Measurements from ENCODE around the gene MEIS2. TPM values are rescaled to one million over a fixed set of nuclear protein-coding genes. Genes with fewer than 3 reads are reported as not detected.

The MEIS2 gene
- total and polyA plus RNA-seq, 2 of the 13 experiments (the other 11 are each of a cell fraction or from before 2014, with no cell fraction given) = 10.7 to 12.4 TPM

GRCh38 chr15:36841193-36841592 lies 259.2 kb downstream of the MEIS2 start (continued):
- TF ChIP-seq ZNF350 (CRISPR knock-in tag; IDR thresholded peaks at IDR 0.05; ENCODE audit: borderline replicate concordance, low read depth) (no peak), ZNF597 (CRISPR knock-in tag; IDR thresholded peaks at IDR 0.05) (no peak), SAFB2 (CRISPR knock-in tag; IDR thresholded peaks at IDR 0.05; ENCODE audit: borderline replicate concordance, low read depth) (no peak), MYNN (CRISPR knock-in tag; IDR thresholded peaks at IDR 0.05; ENCODE audit: low read depth) (no peak), ZNF446 (CRISPR knock-in tag; IDR thresholded peaks at IDR 0.05) (no peak), POLR2AphosphoS2 (IDR thresholded peaks at IDR 0.05; ENCODE audit: low read depth, low read length) (no peak), TRIM22 (IDR thresholded peaks at IDR 0.05) (no peak)

Small RNA genes lying within 50 kb of the gene (microRNA-seq; reads per million reads assigned to microRNA genes)
- not detected for gene MIR8063

Small RNA genes lying within 50 kb of the gene (small RNA-seq; reads per million reads assigned to genes)
- gene MIR8063 (ENCODE audit: insufficient read depth in 2 of 3, insufficient read length in 3 of 3, low read depth in 2 of 3, low replicate concordance in 1 of 3) = 0 reads per million in 3 experiments
- 0 reads per million in 3 experiments for gene RF00012 (ENCODE audit: insufficient read depth in 2 of 3, insufficient read length in 3 of 3, low read depth in 2 of 3, low replicate concordance in 1 of 3)
- gene RF00019 (ENCODE audit: insufficient read depth in 2 of 3, insufficient read length in 3 of 3, low read depth in 2 of 3, low replicate concordance in 1 of 3) = 0 reads per million in 3 experiments

Measured in HepG2 (cell line).